Subcutaneous adipose tissue (tissue), 4 donors: ENCODE measurements around the gene PCLO. TPM values are rescaled to one million over a fixed set of nuclear protein-coding genes. Genes with fewer than 3 reads are reported as not detected.

Experiments used
- total RNA-seq, 4 donors: library from RNA; depleted of rRNA; stranded (reverse); fragments of >200 nt; gene quantifications; one replicate each; pipeline ENCODE4 v1.1.0, GENCODE V29; 2016
- TF ChIP-seq, protein P1 (sequence below): fragments of 450-650 bp; IDR thresholded peaks from one replicate; pipeline ENCODE4 v1.5.1; 2016; ENCODE audit warnings: low read depth, mild to moderate bottlenecking, control low read depth, antibody characterized with exemption, moderate library complexity

Gene PCLO
- total RNA-seq, 4 donors from 2014 or later: 0.34 to 13.8 (median 4.2) TPM

DNA sequence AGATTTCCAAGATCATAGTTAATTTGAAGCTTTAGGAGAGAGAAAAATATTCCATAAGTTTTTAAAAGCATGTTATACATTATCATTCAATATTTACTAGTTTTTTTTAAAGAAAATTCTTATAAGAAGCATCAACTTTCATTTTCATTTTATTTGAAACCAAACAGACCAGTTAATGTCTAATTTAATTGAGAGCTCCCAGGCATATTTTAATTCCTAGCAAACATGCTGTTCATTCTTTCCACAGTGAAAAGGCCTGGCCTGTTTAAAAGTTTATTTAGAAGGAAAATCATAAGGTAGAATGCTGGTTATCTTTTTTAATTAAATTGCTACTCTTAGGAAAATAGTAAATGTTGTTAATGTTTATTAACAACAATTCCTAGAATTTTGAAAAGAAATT lies 324.4 kb downstream of the PCLO start:
- TF ChIP-seq, protein P1, sequence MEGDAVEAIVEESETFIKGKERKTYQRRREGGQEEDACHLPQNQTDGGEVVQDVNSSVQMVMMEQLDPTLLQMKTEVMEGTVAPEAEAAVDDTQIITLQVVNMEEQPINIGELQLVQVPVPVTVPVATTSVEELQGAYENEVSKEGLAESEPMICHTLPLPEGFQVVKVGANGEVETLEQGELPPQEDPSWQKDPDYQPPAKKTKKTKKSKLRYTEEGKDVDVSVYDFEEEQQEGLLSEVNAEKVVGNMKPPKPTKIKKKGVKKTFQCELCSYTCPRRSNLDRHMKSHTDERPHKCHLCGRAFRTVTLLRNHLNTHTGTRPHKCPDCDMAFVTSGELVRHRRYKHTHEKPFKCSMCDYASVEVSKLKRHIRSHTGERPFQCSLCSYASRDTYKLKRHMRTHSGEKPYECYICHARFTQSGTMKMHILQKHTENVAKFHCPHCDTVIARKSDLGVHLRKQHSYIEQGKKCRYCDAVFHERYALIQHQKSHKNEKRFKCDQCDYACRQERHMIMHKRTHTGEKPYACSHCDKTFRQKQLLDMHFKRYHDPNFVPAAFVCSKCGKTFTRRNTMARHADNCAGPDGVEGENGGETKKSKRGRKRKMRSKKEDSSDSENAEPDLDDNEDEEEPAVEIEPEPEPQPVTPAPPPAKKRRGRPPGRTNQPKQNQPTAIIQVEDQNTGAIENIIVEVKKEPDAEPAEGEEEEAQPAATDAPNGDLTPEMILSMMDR: no peak

DNA sequence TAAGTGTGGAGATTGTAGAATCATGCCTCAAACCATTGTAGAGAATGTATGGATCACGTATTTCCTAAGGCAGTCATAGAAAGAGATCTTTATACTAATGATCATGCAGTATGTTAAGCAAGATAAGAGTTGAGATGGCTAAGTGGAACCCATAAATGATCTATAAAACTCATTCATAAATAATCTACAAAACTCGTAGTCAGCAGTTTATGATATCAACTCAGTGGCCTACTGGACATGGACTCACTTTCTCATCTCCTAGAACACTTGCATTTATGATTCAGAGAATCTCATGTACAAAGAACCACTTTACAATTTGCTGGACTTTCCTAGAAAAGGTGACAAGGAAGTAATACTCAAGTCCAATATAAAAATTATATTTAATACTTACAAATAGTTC lies 339.6 kb downstream of the PCLO start:
- TF ChIP-seq, protein P1: no peak

DNA sequence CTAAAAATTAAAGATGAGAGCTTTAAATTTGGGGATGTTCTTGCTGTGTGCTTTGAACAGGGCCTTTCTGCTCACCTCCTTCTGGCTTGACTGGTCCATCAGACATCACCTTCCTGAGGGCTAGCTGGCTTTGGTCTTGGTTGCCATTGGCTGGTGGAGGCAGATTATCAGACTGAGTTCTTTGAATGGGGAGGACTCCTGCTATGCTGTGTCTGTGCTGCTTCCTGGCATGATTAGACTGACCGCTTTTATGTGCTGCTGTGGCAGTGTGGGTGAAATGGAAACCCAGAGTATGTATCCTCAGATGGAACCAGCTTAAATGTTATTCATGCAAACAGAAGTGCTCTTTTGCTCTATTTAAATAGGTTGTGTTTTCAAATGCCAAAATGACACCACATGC lies 341.6 kb downstream of the PCLO start:
- TF ChIP-seq, protein P1: no peak

DNA sequence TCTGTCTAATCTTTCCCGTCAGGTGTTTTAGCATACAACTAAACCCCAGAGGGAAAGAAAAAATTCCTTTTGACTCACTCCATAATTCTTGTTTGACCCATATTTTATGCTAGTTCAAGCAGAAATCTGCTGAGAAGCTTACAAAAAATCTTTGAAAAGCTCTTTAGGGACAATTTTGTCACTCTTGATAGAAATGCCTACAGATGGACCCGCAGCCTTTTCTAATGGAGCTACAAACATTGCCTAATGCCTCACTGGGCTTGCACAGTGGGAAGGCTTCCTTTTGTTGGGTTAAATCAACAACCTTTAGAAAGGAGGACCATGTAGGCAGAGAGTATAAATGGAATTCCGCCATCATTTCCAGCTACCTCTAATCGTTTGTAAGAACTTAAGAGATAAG lies 344.5 kb downstream of the PCLO start:
- TF ChIP-seq, protein P1: no peak

DNA sequence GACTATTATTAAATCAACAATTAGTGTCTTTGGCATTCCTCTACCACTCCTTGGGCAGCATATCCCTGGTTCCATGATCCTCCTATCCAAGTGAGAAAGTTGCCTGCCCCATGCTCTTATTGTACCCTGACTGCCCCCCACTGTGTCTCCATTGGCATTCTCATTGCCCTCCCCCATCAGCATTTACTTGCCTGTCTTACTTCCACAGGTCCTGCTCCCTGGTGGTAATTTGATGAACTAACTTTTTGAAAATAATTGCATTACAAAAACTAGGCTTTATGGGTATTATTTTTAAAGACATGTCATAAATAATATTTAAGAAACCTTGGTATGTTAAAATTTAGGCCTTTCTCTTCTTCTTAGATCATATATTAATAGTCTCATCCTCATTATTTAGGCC lies 346.4 kb downstream of the PCLO start:
- TF ChIP-seq, protein P1: no peak

DNA sequence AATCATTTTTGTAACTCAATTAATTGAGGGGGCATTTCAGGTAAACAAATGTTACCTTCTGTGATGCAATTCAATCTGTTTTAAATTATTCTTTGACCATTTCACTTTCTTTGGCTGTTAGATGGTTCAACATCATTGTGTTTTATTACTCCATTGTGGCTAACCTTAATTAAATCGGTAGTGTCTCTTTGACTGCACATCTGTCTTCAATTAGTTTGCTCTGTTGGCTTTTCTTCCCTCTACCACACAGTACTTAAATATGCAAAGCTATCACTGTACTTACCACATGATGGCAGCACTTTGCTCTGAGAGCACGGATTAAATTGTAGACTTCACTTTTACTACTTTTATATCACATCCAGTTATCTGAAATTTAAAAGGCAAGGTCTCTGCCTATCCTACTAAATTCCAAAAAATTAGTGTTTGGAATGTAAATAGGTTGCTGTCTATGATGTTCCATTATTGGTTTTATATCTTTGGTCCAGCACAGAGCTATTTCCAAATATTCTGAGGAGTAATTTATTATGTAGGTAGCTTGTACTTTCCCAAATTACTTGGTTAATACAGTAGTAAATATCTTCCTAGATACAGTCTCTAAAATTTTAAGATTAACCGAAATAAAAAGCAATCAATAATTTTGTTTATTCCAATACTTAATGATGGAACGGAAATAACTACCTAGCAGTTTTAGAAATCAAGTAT lies 352.0 kb downstream of the PCLO start:
- TF ChIP-seq, protein P1: no peak

DNA sequence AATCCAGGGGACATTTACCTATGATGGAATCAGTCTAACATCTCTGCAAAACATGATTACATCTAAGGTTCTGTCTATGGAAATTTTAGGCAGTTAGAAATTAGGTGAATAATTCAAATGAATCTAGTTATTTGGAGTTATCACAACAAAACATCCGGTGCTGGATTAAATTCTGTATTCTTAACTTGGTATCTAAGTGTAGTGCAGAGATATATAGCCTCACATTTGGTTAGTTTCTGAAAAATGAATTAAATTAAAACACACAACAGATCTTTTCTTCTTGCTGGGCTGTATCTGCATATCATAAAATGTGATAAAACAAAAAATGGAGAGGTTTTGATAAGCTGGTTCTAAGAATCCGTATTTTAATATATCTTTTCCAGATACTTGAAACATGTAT lies 354.1 kb downstream of the PCLO start:
- TF ChIP-seq, protein P1: no peak
